NCI-H2081 treated with DMSO at 0.1 percent for 48 hours (cell line): ENCODE measurements around the gene CHKB.

Experiments
- DNase-seq: peaks from one replicate; lab custom pipeline; 2025; lab: John Stamatoyannopoulos, UW

The CHKB gene

GRCh38 chr22:50573491-50574382 lies 8.9 kb downstream of the CHKB start:
- no peak for DNase-seq

GRCh38 chr22:50572965-50573364 lies 9.7 kb downstream of the CHKB start:
- DNase-seq: no peak

GRCh38 chr22:50571264-50572175 lies 11.1 kb downstream of the CHKB start:
- DNase-seq: no peak

- DNase-seq: no peak
These were observed 11.8 kb downstream of the CHKB start for GRCh38 chr22:50570861-50571260.

- no peak for DNase-seq
These were observed 12.6 kb downstream of the CHKB start for GRCh38 chr22:50569896-50570535.

- DNase-seq: no peak
These were observed 13.6 kb downstream of the CHKB start for GRCh38 chr22:50569041-50569459.

GRCh38 chr22:50568626-50569025 lies 14.0 kb downstream of the CHKB start:
- DNase-seq: no peak

GRCh38 chr22:50567721-50568252 lies 14.9 kb downstream of the CHKB start:
- DNase-seq: no peak

GRCh38 chr22:50564289-50564688 lies 18.4 kb downstream of the CHKB start:
- no peak for DNase-seq

- DNase-seq: no peak
These were observed 19.1 kb downstream of the CHKB start for GRCh38 chr22:50563413-50564160.

- peak; percentile 47 for DNase-seq
These were observed 19.9 kb downstream of the CHKB start, which contains the start of gene SYCE3 for GRCh38 chr22:50562523-50563412. Gene SYCE3 (minus strand): TSS chr22:50562919. CDS start chr22:50556405, 6,514 bp downstream.

GRCh38 chr22:50561401-50562358 lies 21.0 kb downstream of the CHKB start:
- no peak for DNase-seq

GRCh38 chr22:50560034-50560433 lies 22.6 kb downstream of the CHKB start:
- DNase-seq: no peak

- DNase-seq: no peak
These were observed 25.9 kb downstream of the CHKB start for GRCh38 chr22:50556703-50557102.

- no peak for DNase-seq
These were observed 29.3 kb downstream of the CHKB start for GRCh38 chr22:50553310-50553709.

GRCh38 chr22:50551160-50551752 lies 31.4 kb downstream of the CHKB start:
- no peak for DNase-seq

GRCh38 chr22:50550395-50550794 lies 32.3 kb downstream of the CHKB start:
- DNase-seq: no peak
